Neuronal stem cell (in vitro differentiated cells): ENCODE measurements around the gene GPR156.

Source experiments
- DNase-seq: peaks from one replicate; pipeline ENCODE4 v3.0.0-alpha.2; 2013; ENCODE audit warnings: low spot score
- H2AFZ ChIP-seq: one replicate; pipeline ENCODE4 v1.6.1; 2013; ENCODE audit warnings: mild to moderate bottlenecking, low read length, inconsistent platforms
- H2AK5ac ChIP-seq: 2 replicates; pipeline ENCODE4 v1.6.1; 2013; ENCODE audit warnings: low read depth, mild to moderate bottlenecking, inconsistent platforms, low read length, moderate library complexity, mixed read lengths
- H2BK120ac ChIP-seq: 2 replicates; pipeline ENCODE4 v1.6.1; 2013; ENCODE audit warnings: low read depth, mild to moderate bottlenecking, inconsistent platforms, low read length, moderate library complexity, mixed read lengths
- H2BK12ac ChIP-seq: one replicate; pipeline ENCODE4 v1.6.1; 2013; ENCODE audit warnings: low read length, inconsistent platforms
- H2BK15ac ChIP-seq: 2 replicates; pipeline ENCODE4 v1.6.1; 2013; ENCODE audit warnings: mild to moderate bottlenecking, low read length, inconsistent platforms, mixed read lengths
- H2BK5ac ChIP-seq: one replicate; pipeline ENCODE4 v1.6.1; 2013; ENCODE audit warnings: inconsistent platforms, mild to moderate bottlenecking, low read length, moderate library complexity
- H3K14ac ChIP-seq: one replicate; pipeline ENCODE4 v1.6.1; 2013; ENCODE audit warnings: low read length, inconsistent platforms
- H3K18ac ChIP-seq: 2 replicates; pipeline ENCODE4 v1.6.1; 2013; ENCODE audit warnings: low read length, inconsistent platforms
- H3K23ac ChIP-seq: 2 replicates; pipeline ENCODE4 v1.6.1; 2013; ENCODE audit warnings: low read depth, mild to moderate bottlenecking, mixed read lengths, low read length, inconsistent platforms; ENCODE audit not compliant: poor library complexity
- H3K27ac ChIP-seq: replicated peaks from 3 replicates; pipeline ENCODE4 v1.5.1; 2013; ENCODE audit warnings: low read length, inconsistent platforms
- H3K27me3 ChIP-seq, 3 experiments: 2 replicates each; pipeline ENCODE4 v1.6.1; 2013; ENCODE audit warnings: low read length in 3 of 3, mild to moderate bottlenecking in 2 of 3, inconsistent platforms in 1 of 3, low read depth in 1 of 3, mixed read lengths in 1 of 3, moderate library complexity in 1 of 3; ENCODE audit not compliant: control insufficient read depth in 3 of 3, insufficient read depth in 3 of 3
- H3K36me3 ChIP-seq, 2 donors: replicated peaks in 1 of 2; 2 replicates each; pipeline ENCODE4 v1.6.1; 2013; ENCODE audit warnings: low read length in 2 of 2; ENCODE audit not compliant: control insufficient read depth in 2 of 2, insufficient read depth in 2 of 2
- H3K4ac ChIP-seq: 2 replicates; pipeline ENCODE4 v1.6.1; 2013; ENCODE audit warnings: inconsistent platforms, mild to moderate bottlenecking, low read length, moderate library complexity
- H3K4me1 ChIP-seq, 2 donors: 1 replicate in 1 of 2; 2 replicates in 1 of 2; pipeline ENCODE4 v1.6.1; 2013; ENCODE audit warnings: low read length in 2 of 2, low read depth in 1 of 2; ENCODE audit not compliant: control insufficient read depth in 2 of 2, insufficient read depth in 1 of 2
- H3K4me2 ChIP-seq: one replicate; pipeline ENCODE4 v1.6.1; 2013; ENCODE audit warnings: mild to moderate bottlenecking, low read length, inconsistent platforms; ENCODE audit not compliant: insufficient read depth, poor library complexity, severe bottlenecking
- H3K4me3 ChIP-seq, 2 donors: 2 replicates each; pipeline ENCODE4 v1.5.1; 2013; ENCODE audit warnings: low read length in 2 of 2, mild to moderate bottlenecking in 2 of 2, inconsistent platforms in 1 of 2, moderate library complexity in 1 of 2
- H3K79me1 ChIP-seq: one replicate; pipeline ENCODE4 v1.6.1; 2013; ENCODE audit warnings: low read depth, mild to moderate bottlenecking, inconsistent platforms, low read length, moderate library complexity
- H3K9ac ChIP-seq: one replicate; pipeline ENCODE4 v1.6.1; 2013; ENCODE audit warnings: mild to moderate bottlenecking, low read depth, low read length, inconsistent platforms; ENCODE audit not compliant: poor library complexity
- H3K9me3 ChIP-seq, 2 donors: replicated peaks in 1 of 2; 2 replicates each; pipeline versions ENCODE3 to v1.6.1; 2013; ENCODE audit warnings: low read length in 2 of 2, mild to moderate bottlenecking in 2 of 2, inconsistent platforms in 1 of 2, low read depth in 1 of 2, mixed read lengths in 1 of 2, moderate library complexity in 1 of 2; ENCODE audit not compliant: control insufficient read depth in 2 of 2, insufficient read depth in 1 of 2
- H4K8ac ChIP-seq: one replicate; pipeline ENCODE4 v1.6.1; 2013; ENCODE audit warnings: low read depth, mild to moderate bottlenecking, inconsistent platforms, low read length, moderate library complexity
- H4K91ac ChIP-seq: one replicate; pipeline ENCODE4 v1.6.1; 2013; ENCODE audit warnings: low read length, low read depth, mild to moderate bottlenecking, inconsistent platforms; ENCODE audit not compliant: poor library complexity
- whole genome bisulfite sequencing, 2 donors: extraction: QIAGEN DNeasy Blood & Tissue Kit; methylation state at CpG; one replicate each; pipeline ENCODE4 v1.1.7; 2013; ENCODE audit warnings: missing lambda C conversion rate in 2 of 2, mixed read lengths in 1 of 2; ENCODE audit not compliant: insufficient read length in 2 of 2, insufficient replicate concordance in 1 of 2; ENCODE audit errors: extremely low coverage in 2 of 2; 5-methylcytosine and 5-hydroxymethylcytosine counted together

The GPR156 gene

GRCh38 chr3:120258009-120258408, 27.0 kb downstream of the GPR156 start:
- no peak overlapping the region for H3K14ac ChIP-seq
- no peak overlapping the region for H3K4me3 ChIP-seq
- H2AFZ ChIP-seq: no peak overlapping the region
- no peak overlapping the region for H3K23ac ChIP-seq
- H2BK120ac ChIP-seq: no peak overlapping the region
- no peaks in the 10 kb centered on the region for H3K79me1 ChIP-seq
- WGBS, 2 donors: no CpG with 5 or more reads among the region's 1 CpG
- H3K27ac ChIP-seq: no peak overlapping the region
- no peaks in the 10 kb centered on the region for H3K27me3 ChIP-seq
- H2BK15ac ChIP-seq: no peak overlapping the region
- H2AK5ac ChIP-seq: no peak overlapping the region
- H3K4ac ChIP-seq: no peak overlapping the region
- no peaks in the 10 kb centered on the region for H3K36me3 ChIP-seq
- no peak overlapping the region for H2BK12ac ChIP-seq
- no peak overlapping the region for H3K9ac ChIP-seq
- no peak overlapping the region for H4K8ac ChIP-seq
- H3K4me2 ChIP-seq: no peak overlapping the region
- no peaks in the 10 kb centered on the region for H3K4me1 ChIP-seq
- H3K9me3 ChIP-seq: peaks cover 0 to 2% of the 10 kb centered on the region in 2 donors
- no peak overlapping the region for H4K91ac ChIP-seq
- no peak overlapping the region for H2BK5ac ChIP-seq
- no peak overlapping the region for H3K18ac ChIP-seq
- DNase-seq: no peak

- H4K91ac ChIP-seq: no peak overlapping the region
- no peak for DNase-seq
- no peak overlapping the region for H2BK15ac ChIP-seq
- peak overlapping the region; percentile 81 for H2AFZ ChIP-seq
- no peak overlapping the region for H3K14ac ChIP-seq
- no peak overlapping the region for H4K8ac ChIP-seq
- no peaks in the 10 kb centered on the region for H3K79me1 ChIP-seq
- H3K27me3 ChIP-seq: peaks cover 0 to 3% (median 0%) of the 10 kb centered on the region in 3 experiments
- no peak overlapping the region for H2BK120ac ChIP-seq
- no peak overlapping the region for H3K4me3 ChIP-seq
- peaks cover 1 to 2% of the 10 kb centered on the region in 2 donors for H3K4me1 ChIP-seq
- no peaks in the 10 kb centered on the region for H3K9me3 ChIP-seq
- H3K27ac ChIP-seq: no peak overlapping the region
- H3K36me3 ChIP-seq: no peaks in the 10 kb centered on the region
- H2BK5ac ChIP-seq: no peak overlapping the region
- H3K23ac ChIP-seq: no peak overlapping the region
- H3K18ac ChIP-seq: no peak overlapping the region
- H3K9ac ChIP-seq: no peak overlapping the region
- H3K4ac ChIP-seq: no peak overlapping the region
- no peak overlapping the region for H3K4me2 ChIP-seq
- H2BK12ac ChIP-seq: no peak overlapping the region
- H2AK5ac ChIP-seq: no peak overlapping the region
These were observed 39.6 kb downstream of the GPR156 start for GRCh38 chr3:120245386-120245785.

- H3K4me2 ChIP-seq: no peak overlapping the region
- H3K9ac ChIP-seq: no peak overlapping the region
- WGBS, 2 donors: no CpG with 5 or more reads among the region's 3 CpGs
- no peak overlapping the region for H3K18ac ChIP-seq
- peak; percentile 35 for DNase-seq
- peak overlapping the region; percentile 81 for H2AFZ ChIP-seq
- no peaks in the 10 kb centered on the region for H3K36me3 ChIP-seq
- no peak overlapping the region for H3K14ac ChIP-seq
- H2BK5ac ChIP-seq: no peak overlapping the region
- H2BK15ac ChIP-seq: no peak overlapping the region
- peaks cover 0 to 3% (median 0%) of the 10 kb centered on the region in 3 experiments for H3K27me3 ChIP-seq
- H3K4ac ChIP-seq: no peak overlapping the region
- H3K79me1 ChIP-seq: no peaks in the 10 kb centered on the region
- no peak overlapping the region for H2BK12ac ChIP-seq
- H2BK120ac ChIP-seq: no peak overlapping the region
- peaks cover 1 to 2% of the 10 kb centered on the region in 2 donors for H3K4me1 ChIP-seq
- H4K91ac ChIP-seq: no peak overlapping the region
- H3K4me3 ChIP-seq: no peak overlapping the region
- H3K23ac ChIP-seq: no peak overlapping the region
- no peaks in the 10 kb centered on the region for H3K9me3 ChIP-seq
- peak overlapping the region; percentile 40 for H3K27ac ChIP-seq
- no peak overlapping the region for H2AK5ac ChIP-seq
- no peak overlapping the region for H4K8ac ChIP-seq
These were observed 40.2 kb downstream of the GPR156 start for GRCh38 chr3:120244834-120245225.

- Histone ChIP-seq H2BK5ac (no peak overlapping the region), H4K91ac (no peak overlapping the region), H3K18ac (peak overlapping the region; percentile 69), H3K27me3 (no peaks in the 10 kb centered on the region), H2BK15ac (no peak overlapping the region), H2BK12ac (no peak overlapping the region), H3K4me1 (peaks cover 1 to 2% of the 10 kb centered on the region in 2 donors), H2AFZ (no peak overlapping the region), H2AK5ac (no peak overlapping the region), H3K4me2 (no peak overlapping the region), H2BK120ac (no peak overlapping the region), H4K8ac (no peak overlapping the region), H3K4me3 (no peak overlapping the region), H3K36me3 (no peaks in the 10 kb centered on the region), H3K9me3 (no peaks in the 10 kb centered on the region), H3K4ac (no peak overlapping the region), H3K79me1 (no peaks in the 10 kb centered on the region), H3K27ac (no peak overlapping the region), H3K14ac (no peak overlapping the region), H3K9ac (no peak overlapping the region), H3K23ac (no peak overlapping the region)
- DNase-seq: no peak
- no CpG with 5 or more reads among the region's 2 CpGs for WGBS, 2 donors
These were observed 45.4 kb downstream of the GPR156 start for GRCh38 chr3:120239644-120240043.
